ENCODE measurements around the gene TMEM140.

- TF ChIP-seq POLR2A (IDR thresholded peaks at IDR 0.05; ENCODE audit: low read depth, low read length) (no peak), POLR2AphosphoS5 (IDR thresholded peaks at IDR 0.05; ENCODE audit: low read depth, low read length) (no peak), TAF1 (IDR thresholded peaks at IDR 0.05; ENCODE audit: low read depth, low read length) (no peak)
Measured at GRCh38 chr7:135152442-135152841, 4.6 kb downstream of the TMEM140 start.
